ENCODE results near the gene HEBP1.

DNA sequence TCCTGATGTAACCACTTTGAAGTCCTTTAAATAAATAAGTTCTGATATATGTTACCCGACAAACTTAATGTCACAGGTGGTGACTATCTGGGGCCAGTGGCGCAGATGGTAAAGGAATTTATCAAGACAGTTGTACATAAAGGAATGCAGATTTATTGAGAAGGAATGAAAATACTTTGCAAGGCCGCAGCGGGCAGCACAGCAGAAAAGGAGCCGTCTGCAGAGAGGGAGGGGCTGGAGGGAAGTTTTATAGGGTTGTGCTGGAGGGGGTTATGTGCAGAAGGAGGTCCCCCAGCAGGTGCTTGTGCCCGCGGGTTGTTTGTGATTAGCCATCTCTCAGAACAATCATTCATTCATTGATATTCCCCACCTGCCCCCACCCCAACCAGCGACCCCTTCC is 65.5 kb downstream of the HEBP1 start:
- TF ChIP-seq POLR2A (IDR thresholded peaks at IDR 0.05; ENCODE audit: low read length) (no peak), GATA1 (IDR thresholded peaks at IDR 0.05; ENCODE audit: low read depth, low read length) (no peak)

All from erythroblast (primary cell).